SK-N-SH (cell line): Measurements from ENCODE around the gene SLC35F4. TPM values are rescaled to one million over a fixed set of nuclear protein-coding genes. Genes with fewer than 3 reads are reported as not detected.

Source experiments
- CTCF ChIA-PET: fragments of 300-600, 350-600 bp; formaldehyde crosslinking; extraction: SDS; loops from one replicate; lab custom pipeline; 2021; lab: Yijun Ruan, JAX
- POLR2A ChIA-PET: fragments of 350-600 bp; sonication (Branson Sonifier 250); formaldehyde crosslinking; extraction: SDS; loops from one replicate; lab custom pipeline; 2020; ENCODE audit warnings: antibody characterized with exemption, inconsistent platforms; lab: Yijun Ruan, JAX
- DNase-seq: peaks from one replicate; pipeline ENCODE4 v3.0.0; 2012
- H2AFZ ChIP-seq: fragments of 200-600 bp; sonication (generic); 2 replicates; pipeline ENCODE4 v1.8.1; 2016; ENCODE audit warnings: antibody characterized with exemption, mild to moderate bottlenecking, low read depth
- H3F3A ChIP-seq: fragments of 200-600 bp; sonication (generic); replicated peaks from 2 replicates; pipeline ENCODE3; 2016; ENCODE audit warnings: antibody characterized with exemption, mild to moderate bottlenecking; ENCODE audit not compliant: insufficient read depth
- H3K27ac ChIP-seq, 2 experiments: fragments of 200-500 bp in 1 of 2; fragments of 200-600 bp in 1 of 2; sonication (Bioruptor generic) in 1 of 2; sonication (generic), shearing (Covaris generic) in 1 of 2; 2 replicates each; pipeline versions ENCODE4 v1.5.1 to v1.6.1; 2014 to 2016; ENCODE audit warnings: low read depth in 2 of 2, inconsistent platforms in 1 of 2, low read length in 1 of 2, mild to moderate bottlenecking in 1 of 2, mixed read lengths in 1 of 2
- H3K27me3 ChIP-seq: fragments of 200-600 bp; sonication (generic), shearing (Covaris generic); 2 replicates; pipeline ENCODE4 v1.6.1; 2016; ENCODE audit warnings: mixed run types; ENCODE audit not compliant: insufficient read depth
- H3K36me3 ChIP-seq, 2 experiments: fragments of 200-500 bp in 1 of 2; fragments of 200-600 bp in 1 of 2; sonication (Bioruptor generic) in 1 of 2; sonication (generic) in 1 of 2; replicated peaks in 1 of 2; 2 replicates each; pipeline versions ENCODE3 to v1.5.1; 2014 to 2016; ENCODE audit warnings: low read length in 1 of 2, mild to moderate bottlenecking in 1 of 2; ENCODE audit not compliant: insufficient read depth in 2 of 2, control insufficient read depth in 1 of 2
- H3K4me1 ChIP-seq, 2 experiments: fragments of 200-500 bp in 1 of 2; fragments of 200-600 bp in 1 of 2; sonication (Bioruptor generic) in 1 of 2; sonication (generic), shearing (Covaris generic) in 1 of 2; 2 replicates each; pipeline versions ENCODE4 v1.5.1 to v1.6.1; 2014 to 2016; ENCODE audit warnings: low read depth in 1 of 2, low read length in 1 of 2, mixed run types in 1 of 2; ENCODE audit not compliant: insufficient read depth in 2 of 2, control insufficient read depth in 1 of 2
- H3K4me2 ChIP-seq: fragments of 200-600 bp; sonication (generic), shearing (Covaris generic); 2 replicates; pipeline ENCODE4 v1.6.1; 2017; ENCODE audit warnings: mixed run types
- H3K4me3 ChIP-seq, 2 experiments: fragments of 200-500 bp in 1 of 2; fragments of 200-600 bp in 1 of 2; sonication (Bioruptor generic) in 1 of 2; sonication (generic), shearing (Covaris generic) in 1 of 2; 2 replicates each; pipeline versions ENCODE4 v1.5.1 to v1.8.1; 2014 to 2016; ENCODE audit warnings: low read depth in 2 of 2, inconsistent platforms in 1 of 2, low read length in 1 of 2, mild to moderate bottlenecking in 1 of 2, mixed read lengths in 1 of 2, moderate library complexity in 1 of 2
- H3K79me2 ChIP-seq: fragments of 200-600 bp; sonication (generic); 2 replicates; pipeline ENCODE4 v1.8.1; 2017; ENCODE audit warnings: mild to moderate bottlenecking; ENCODE audit not compliant: insufficient read depth
- H3K9ac ChIP-seq: fragments of 200-600 bp; sonication (generic); 2 replicates; pipeline ENCODE4 v1.6.1; 2017; ENCODE audit warnings: mixed run types
- H3K9me2 ChIP-seq: fragments of 200-600 bp; sonication (generic); 2 replicates; pipeline ENCODE4 v1.6.1; 2017; ENCODE audit warnings: mixed run types
- H3K9me3 ChIP-seq: fragments of 200-600 bp; sonication (generic); 2 replicates; pipeline ENCODE4 v1.6.1; 2017; ENCODE audit warnings: mixed run types, mild to moderate bottlenecking, moderate library complexity
- H4K20me1 ChIP-seq: fragments of 200-600 bp; sonication (generic); 2 replicates; pipeline ENCODE4 v1.6.1; 2017; ENCODE audit warnings: mild to moderate bottlenecking, mixed run types; ENCODE audit not compliant: insufficient read depth
- CHD2 ChIP-seq: fragments of 150-350 bp; IDR thresholded peaks from 2 replicates; pipeline ENCODE4 v1.6.1; 2018; ENCODE audit warnings: low read length; ENCODE audit not compliant: partially characterized antibody
- EZH2phosphoT487 ChIP-seq: fragments of 200-600 bp; sonication (generic); IDR thresholded peaks from 2 replicates; pipeline ENCODE4 v1.6.1; 2017; ENCODE audit warnings: low read depth, mixed run types, mild to moderate bottlenecking, antibody characterized with exemption, moderate library complexity, borderline replicate concordance
- FOSL2 ChIP-seq: IDR thresholded peaks from 2 replicates; pipeline ENCODE4 v1.4.0; 2012; ENCODE audit warnings: low read depth, mild to moderate bottlenecking, moderate library complexity, borderline replicate concordance
- FOXJ3 ChIP-seq: sonication (generic); formaldehyde crosslinking; IDR thresholded peaks from 2 replicates; pipeline ENCODE4 v1.5.1; 2020; ENCODE audit warnings: mild to moderate bottlenecking, missing genetic modification reagents
- FOXM1 ChIP-seq: IDR thresholded peaks from 2 replicates; pipeline ENCODE4 v1.4.0; 2012; ENCODE audit warnings: low read depth, mild to moderate bottlenecking
- GATA2 ChIP-seq: sonication (generic); formaldehyde crosslinking; IDR thresholded peaks from 2 replicates; pipeline ENCODE4 v1.5.0; 2020; ENCODE audit warnings: mild to moderate bottlenecking, missing genetic modification reagents
- JUND ChIP-seq: IDR thresholded peaks from 2 replicates; pipeline ENCODE4 v1.4.0; 2012
- MEF2A ChIP-seq: IDR thresholded peaks from 2 replicates; pipeline ENCODE4 v1.4.0; 2012; ENCODE audit warnings: low read depth, borderline replicate concordance
- MXI1 ChIP-seq: IDR thresholded peaks from 2 replicates; pipeline ENCODE4 v1.6.1; 2012; ENCODE audit warnings: mild to moderate bottlenecking, low read depth, low read length, improper control_type of control experiment
- NFIC ChIP-seq: IDR thresholded peaks from 2 replicates; pipeline ENCODE4 v1.4.0; 2012; ENCODE audit warnings: borderline replicate concordance
- NRF1 ChIP-seq: IDR thresholded peaks from 2 replicates; pipeline ENCODE4 v1.6.1; 2012; ENCODE audit warnings: low read depth, mild to moderate bottlenecking, low read length
- RAD21 ChIP-seq: IDR thresholded peaks from 2 replicates; pipeline ENCODE4 v1.6.1; 2012; ENCODE audit warnings: mild to moderate bottlenecking, low read length
- RCOR1 ChIP-seq: fragments of 150-350 bp; IDR thresholded peaks from 2 replicates; pipeline ENCODE4 v1.6.1; 2017; ENCODE audit warnings: antibody characterized with exemption, low read length
- REST ChIP-seq: IDR thresholded peaks from 2 replicates; pipeline ENCODE4 v1.6.1; 2012; ENCODE audit warnings: mild to moderate bottlenecking, low read depth, low read length, moderate library complexity
- RFX5 ChIP-seq: IDR thresholded peaks from 2 replicates; pipeline ENCODE4 v1.6.1; 2012; ENCODE audit warnings: mild to moderate bottlenecking, improper control_type of control experiment, low read length
- SIN3A ChIP-seq: IDR thresholded peaks from 2 replicates; pipeline ENCODE4 v1.6.1; 2012; ENCODE audit warnings: low read depth, mild to moderate bottlenecking, low read length, moderate library complexity, borderline replicate concordance
- SMC3 ChIP-seq: IDR thresholded peaks from 2 replicates; pipeline ENCODE4 v1.6.1; 2012; ENCODE audit warnings: low read depth, low read length, improper control_type of control experiment
- TAF1 ChIP-seq: IDR thresholded peaks from 2 replicates; pipeline ENCODE4 v1.6.1; 2012; ENCODE audit warnings: low read depth, mild to moderate bottlenecking, low read length, moderate library complexity, borderline replicate concordance
- TCF12 ChIP-seq: IDR thresholded peaks from 2 replicates; pipeline ENCODE4 v1.4.0; 2012
- TEAD4 ChIP-seq: IDR thresholded peaks from 2 replicates; pipeline ENCODE4 v1.4.0; 2012; ENCODE audit warnings: mild to moderate bottlenecking, borderline replicate concordance; ENCODE audit not compliant: insufficient read depth
- ZBTB33 ChIP-seq: IDR thresholded peaks from 2 replicates; pipeline ENCODE4 v1.4.0; 2012; ENCODE audit warnings: low read depth, borderline replicate concordance
- WGBS: methylation state at CpG from one replicate; pipeline ENCODE4 v1.1.6; 2017; ENCODE audit warnings: low lambda C conversion rate; 5-methylcytosine and 5-hydroxymethylcytosine counted together
- polyA plus RNA-seq, 3 experiments: library from polyadenylated mRNA; depleted of rRNA; stranded (reverse); fragments of >200 nt; gene quantifications; 2 replicates each; pipeline ENCODE4 v1.2.3, GENCODE V29; 2012
- TF ChIP-seq, protein P1 (sequence below): IDR thresholded peaks from 2 replicates; pipeline ENCODE4; 2012
- TF ChIP-seq, protein P2 (sequence below): IDR thresholded peaks from 2 replicates; pipeline ENCODE4 v1.4.0; 2012; ENCODE audit warnings: low read depth, borderline replicate concordance

The SLC35F4 gene
- polyA plus RNA-seq, 1 of the 3 experiments (the other 2 are of a cell fraction), result not detected

DNA sequence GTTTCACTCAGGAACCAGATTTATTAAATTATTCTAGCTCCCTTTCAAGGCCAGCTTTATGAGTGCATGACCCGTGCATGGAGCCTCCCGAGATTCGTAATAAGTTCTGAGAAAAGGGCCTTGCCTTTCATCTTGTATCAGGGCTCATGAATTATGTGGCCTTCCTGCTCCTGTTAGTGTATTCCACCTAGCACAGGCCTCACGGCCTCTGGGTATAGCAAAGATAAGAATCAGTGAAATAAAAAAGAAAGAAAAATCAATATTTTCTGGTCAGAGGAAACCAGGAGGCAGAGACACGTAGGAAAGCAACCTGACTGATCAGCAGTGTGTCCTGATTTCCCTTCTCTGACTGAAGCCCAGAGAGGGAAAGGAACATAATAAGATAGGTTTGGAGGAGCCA, 111.4 kb downstream of the SLC35F4 start:
- H4K20me1 ChIP-seq, result no peaks in the 10 kb centered on the region
- WGBS, result 11% methylated on average over 5 of the region's 5 CpGs

DNA sequence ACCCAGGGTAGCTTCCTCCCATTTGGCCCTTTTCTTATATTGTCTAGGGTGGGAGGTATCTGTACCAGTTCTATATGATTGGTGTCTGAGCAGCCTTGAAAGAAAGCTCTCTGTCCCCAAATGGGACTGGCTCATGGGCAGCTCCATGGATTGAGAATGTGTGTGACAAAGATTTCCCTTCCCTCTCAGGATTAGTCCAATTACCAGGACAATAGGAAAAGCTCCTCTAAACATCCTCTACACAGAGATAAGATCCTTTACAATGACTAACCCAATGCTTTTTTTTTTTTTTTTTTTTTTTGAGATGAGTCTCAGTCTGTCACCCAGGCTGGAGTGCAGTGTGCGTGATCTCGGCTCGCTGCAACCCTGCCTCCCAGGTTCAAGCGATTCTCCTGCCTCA, 112.1 kb downstream of the SLC35F4 start:
- 36% methylated on average over 4 of the region's 4 CpGs for WGBS
- Histone ChIP-seq H3K9ac (no peak overlapping the region), H2AFZ (no peak overlapping the region), H3K4me3 (no peak overlapping the region), H4K20me1 (no peaks in the 10 kb centered on the region), H3F3A (no peaks in the 10 kb centered on the region), H3K36me3 (no peaks in the 10 kb centered on the region), H3K27ac (no peak overlapping the region), H3K27me3 (no peaks in the 10 kb centered on the region), H3K4me1 (no peaks in the 10 kb centered on the region; a peak in 1 of 4 replicates), H3K9me3 (no peaks in the 10 kb centered on the region), H3K9me2 (no peaks in the 10 kb centered on the region), H3K4me2 (no peak overlapping the region), H3K79me2 (no peaks in the 10 kb centered on the region)
- no peak for DNase-seq
- POLR2A ChIA-PET, result no interaction called here
- CTCF ChIA-PET, result no interaction called here
- TF ChIP-seq MXI1 (no peak), RAD21 (no peak), REST (no peak), TCF12 (no peak), ZBTB33 (no peak), FOXJ3 (CRISPR knock-in tag) (no peak)

More for the DNA sequence above, 111.4 kb downstream of the SLC35F4 start:
- no peaks in the 10 kb centered on the region for H3K27me3 ChIP-seq
- H2AFZ ChIP-seq, result no peak overlapping the region
- ChIA-PET POLR2A (no interaction called here), CTCF (no interaction called here)
- H3K9ac ChIP-seq, result no peak overlapping the region
- no peak overlapping the region for H3K4me3 ChIP-seq
- TF ChIP-seq RCOR1, result no peak
- TF ChIP-seq GATA2 (CRISPR knock-in tag), result no peak
- TF ChIP-seq NRF1, result no peak
- TF ChIP-seq TEAD4, result no peak
- no peak for TF ChIP-seq FOSL2
- no peak for TF ChIP-seq SMC3
- no peak for TF ChIP-seq RAD21
- TF ChIP-seq RFX5, result no peak
- TF ChIP-seq ZBTB33, result no peak
- no peak for TF ChIP-seq EZH2phosphoT487
- TF ChIP-seq, protein P1, sequence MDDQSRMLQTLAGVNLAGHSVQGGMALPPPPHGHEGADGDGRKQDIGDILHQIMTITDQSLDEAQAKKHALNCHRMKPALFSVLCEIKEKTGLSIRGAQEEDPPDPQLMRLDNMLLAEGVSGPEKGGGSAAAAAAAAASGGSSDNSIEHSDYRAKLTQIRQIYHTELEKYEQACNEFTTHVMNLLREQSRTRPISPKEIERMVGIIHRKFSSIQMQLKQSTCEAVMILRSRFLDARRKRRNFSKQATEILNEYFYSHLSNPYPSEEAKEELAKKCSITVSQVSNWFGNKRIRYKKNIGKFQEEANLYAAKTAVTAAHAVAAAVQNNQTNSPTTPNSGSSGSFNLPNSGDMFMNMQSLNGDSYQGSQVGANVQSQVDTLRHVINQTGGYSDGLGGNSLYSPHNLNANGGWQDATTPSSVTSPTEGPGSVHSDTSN, result no peak
- no peak for TF ChIP-seq FOXM1
- no peak for TF ChIP-seq NFIC
- TF ChIP-seq JUND, result no peak
- no peak for TF ChIP-seq MEF2A
- no peak for TF ChIP-seq CHD2
- TF ChIP-seq, protein P2, sequence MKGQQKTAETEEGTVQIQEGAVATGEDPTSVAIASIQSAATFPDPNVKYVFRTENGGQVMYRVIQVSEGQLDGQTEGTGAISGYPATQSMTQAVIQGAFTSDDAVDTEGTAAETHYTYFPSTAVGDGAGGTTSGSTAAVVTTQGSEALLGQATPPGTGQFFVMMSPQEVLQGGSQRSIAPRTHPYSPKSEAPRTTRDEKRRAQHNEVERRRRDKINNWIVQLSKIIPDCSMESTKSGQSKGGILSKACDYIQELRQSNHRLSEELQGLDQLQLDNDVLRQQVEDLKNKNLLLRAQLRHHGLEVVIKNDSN, result no peak
- TF ChIP-seq TCF12, result no peak
- no peak for TF ChIP-seq TAF1
- TF ChIP-seq SIN3A, result no peak
- H3K27ac ChIP-seq, result no peak overlapping the region
- H3K4me1 ChIP-seq, result no peaks in the 10 kb centered on the region; a peak in 1 of 4 replicates
- H3K9me2 ChIP-seq, result no peaks in the 10 kb centered on the region
- no peak overlapping the region for H3K4me2 ChIP-seq
- no peaks in the 10 kb centered on the region for H3K79me2 ChIP-seq
- H3K9me3 ChIP-seq, result no peaks in the 10 kb centered on the region
- no peaks in the 10 kb centered on the region for H3K36me3 ChIP-seq
- no peak for DNase-seq
- no peaks in the 10 kb centered on the region for H3F3A ChIP-seq
